ENCODE measurements around the gene REG4. TPM values are rescaled to one million over a fixed set of nuclear protein-coding genes. Genes with fewer than 3 reads are reported as not detected.

Gene REG4
- total and polyA plus RNA-seq, 9 donors, result 0.36 to 2.4 TPM; not detected in 7

GRCh38 chr1:119841306-119841705, 30.0 kb upstream of the REG4 start:
- no peak for DNase-seq
- H3K27me3 ChIP-seq, result no peaks in the 10 kb centered on the region
- TF ChIP-seq CTCF (IDR thresholded peaks at IDR 0.05) (no peak), POLR2A (IDR thresholded peaks at IDR 0.05) (no peak), EP300 (IDR thresholded peaks at IDR 0.05) (no peak)
- intact Hi-C loops (cut with DNase I), result no loop called here
- WGBS, 3 donors, result 40 to 59% (median 53%) methylated on average over 6 of the region's 6 CpGs
- H3K4me1 ChIP-seq (ENCODE audit: insufficient read depth), result no peaks in the 10 kb centered on the region
- H3K4me3 ChIP-seq, result no peak overlapping the region
- no peak overlapping the region for H3K27ac ChIP-seq
- no peaks in the 10 kb centered on the region for H3K9me3 ChIP-seq
- no peaks in the 10 kb centered on the region for H3K36me3 ChIP-seq

- Histone ChIP-seq H3K4me3 (no peak overlapping the region), H3K27ac (no peak overlapping the region), H3K27me3 (no peaks in the 10 kb centered on the region), H3K36me3 (no peaks in the 10 kb centered on the region), H3K4me1 (ENCODE audit: insufficient read depth) (no peaks in the 10 kb centered on the region), H3K9me3 (no peaks in the 10 kb centered on the region)
- intact Hi-C loops (cut with DNase I), result no loop called here
- WGBS, 3 donors, result 27 to 58% (median 38%) methylated on average over 1 of the region's 1 CpG
- DNase-seq, result no peak
- TF ChIP-seq CTCF (IDR thresholded peaks at IDR 0.05) (no peak), POLR2A (IDR thresholded peaks at IDR 0.05) (no peak), EP300 (IDR thresholded peaks at IDR 0.05) (no peak)
These were observed 29.5 kb upstream of the REG4 start for GRCh38 chr1:119840745-119841144.

GRCh38 chr1:119838236-119838635, 27.0 kb upstream of the REG4 start:
- Histone ChIP-seq H3K4me3 (no peak overlapping the region), H3K36me3 (no peaks in the 10 kb centered on the region), H3K9me3 (no peaks in the 10 kb centered on the region), H3K4me1 (ENCODE audit: insufficient read depth) (no peaks in the 10 kb centered on the region), H3K27ac (no peak overlapping the region), H3K27me3 (no peaks in the 10 kb centered on the region)
- intact Hi-C loops (cut with DNase I), result no loop called here
- no peak for TF ChIP-seq CTCF (IDR thresholded peaks at IDR 0.05)
- no peak for TF ChIP-seq EP300 (IDR thresholded peaks at IDR 0.05)
- TF ChIP-seq POLR2A (IDR thresholded peaks at IDR 0.05), result no peak
- DNase-seq, result no peak
- 57 to 59% (median 59%) methylated on average over 3 of the region's 3 CpGs for WGBS, 3 donors

- intact Hi-C loops (cut with DNase I), result no loop called here
- no peak overlapping the region for H3K4me3 ChIP-seq
- no peaks in the 10 kb centered on the region for H3K9me3 ChIP-seq
- no peak overlapping the region for H3K27ac ChIP-seq
- WGBS, 3 donors, result 76 to 81% (median 78%) methylated on average over 4 of the region's 4 CpGs
- H3K4me1 ChIP-seq (ENCODE audit: insufficient read depth), result no peaks in the 10 kb centered on the region
- TF ChIP-seq POLR2A (IDR thresholded peaks at IDR 0.05) (no peak), EP300 (IDR thresholded peaks at IDR 0.05) (no peak), CTCF (IDR thresholded peaks at IDR 0.05) (no peak)
- H3K36me3 ChIP-seq, result no peaks in the 10 kb centered on the region
- no peak for DNase-seq
- no peaks in the 10 kb centered on the region for H3K27me3 ChIP-seq
These were observed 23.7 kb upstream of the REG4 start for GRCh38 chr1:119834990-119835389.

GRCh38 chr1:119831027-119831426, 19.8 kb upstream of the REG4 start:
- no peaks in the 10 kb centered on the region for H3K9me3 ChIP-seq
- no peaks in the 10 kb centered on the region for H3K27me3 ChIP-seq
- DNase-seq, result no peak
- intact Hi-C loops (cut with DNase I), result no loop called here
- no peaks in the 10 kb centered on the region for H3K36me3 ChIP-seq
- WGBS, 3 donors, result 67 to 81% (median 72%) methylated on average over 3 of the region's 3 CpGs
- H3K4me1 ChIP-seq (ENCODE audit: insufficient read depth), result no peaks in the 10 kb centered on the region
- no peak overlapping the region for H3K4me3 ChIP-seq
- H3K27ac ChIP-seq, result no peak overlapping the region
- TF ChIP-seq CTCF (IDR thresholded peaks at IDR 0.05) (no peak), POLR2A (IDR thresholded peaks at IDR 0.05) (no peak)
